IPS-20b (cell line): ENCODE measurements around the gene TMEM119.

Experiments used
- H3K27ac ChIP-seq: one replicate; pipeline ENCODE4 v1.5.1; 2013; ENCODE audit warnings: low read length
- H3K27me3 ChIP-seq: 2 replicates; pipeline ENCODE4 v1.6.1; 2013; ENCODE audit warnings: mild to moderate bottlenecking, low read length, inconsistent platforms; ENCODE audit not compliant: insufficient read depth
- H3K36me3 ChIP-seq: 2 replicates; pipeline ENCODE4 v1.6.1; 2013; ENCODE audit warnings: low read depth, mild to moderate bottlenecking, inconsistent platforms, low read length, moderate library complexity; ENCODE audit not compliant: insufficient read depth
- H3K4me1 ChIP-seq: 2 replicates; pipeline ENCODE4 v1.6.1; 2013; ENCODE audit warnings: mild to moderate bottlenecking, control low read depth, inconsistent platforms, low read length, moderate library complexity; ENCODE audit not compliant: insufficient read depth
- H3K4me3 ChIP-seq: 2 replicates; pipeline ENCODE4 v1.5.1; 2013; ENCODE audit warnings: mild to moderate bottlenecking, low read length, inconsistent platforms
- H3K9ac ChIP-seq: 2 replicates; pipeline ENCODE4 v1.6.1; 2013; ENCODE audit warnings: low read depth, mild to moderate bottlenecking, inconsistent platforms, low read length, moderate library complexity
- H3K9me3 ChIP-seq: 2 replicates; pipeline ENCODE4 v1.6.1; 2013; ENCODE audit warnings: mild to moderate bottlenecking, low read depth, low read length, inconsistent platforms; ENCODE audit not compliant: insufficient read depth

The TMEM119 gene

DNA sequence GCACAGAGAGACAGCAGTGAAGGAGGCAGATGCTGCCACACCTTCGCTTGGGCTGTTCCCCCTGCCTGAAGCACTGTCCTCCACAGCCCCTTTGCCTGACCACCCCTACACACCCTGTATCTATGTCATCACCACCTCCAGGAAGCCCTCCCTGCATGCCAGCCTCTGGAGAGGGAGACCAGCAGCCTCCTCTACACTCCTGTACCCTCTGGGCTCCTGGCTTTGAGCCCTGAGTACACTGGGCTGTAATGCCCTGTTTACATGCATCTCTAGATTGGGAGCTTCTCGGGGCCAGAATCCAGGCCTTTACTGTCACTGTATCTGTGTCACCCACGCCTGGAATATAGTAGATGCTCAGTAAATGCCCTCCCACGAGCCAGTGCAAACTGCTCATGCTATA, 5.9 kb upstream of the TMEM119 start:
- Histone ChIP-seq H3K4me3 (no peak overlapping the region), H3K27me3 (no peaks in the 10 kb centered on the region), H3K27ac (no peak overlapping the region), H3K36me3 (no peaks in the 10 kb centered on the region), H3K9ac (no peak overlapping the region), H3K4me1 (no peaks in the 10 kb centered on the region), H3K9me3 (no peaks in the 10 kb centered on the region)

DNA sequence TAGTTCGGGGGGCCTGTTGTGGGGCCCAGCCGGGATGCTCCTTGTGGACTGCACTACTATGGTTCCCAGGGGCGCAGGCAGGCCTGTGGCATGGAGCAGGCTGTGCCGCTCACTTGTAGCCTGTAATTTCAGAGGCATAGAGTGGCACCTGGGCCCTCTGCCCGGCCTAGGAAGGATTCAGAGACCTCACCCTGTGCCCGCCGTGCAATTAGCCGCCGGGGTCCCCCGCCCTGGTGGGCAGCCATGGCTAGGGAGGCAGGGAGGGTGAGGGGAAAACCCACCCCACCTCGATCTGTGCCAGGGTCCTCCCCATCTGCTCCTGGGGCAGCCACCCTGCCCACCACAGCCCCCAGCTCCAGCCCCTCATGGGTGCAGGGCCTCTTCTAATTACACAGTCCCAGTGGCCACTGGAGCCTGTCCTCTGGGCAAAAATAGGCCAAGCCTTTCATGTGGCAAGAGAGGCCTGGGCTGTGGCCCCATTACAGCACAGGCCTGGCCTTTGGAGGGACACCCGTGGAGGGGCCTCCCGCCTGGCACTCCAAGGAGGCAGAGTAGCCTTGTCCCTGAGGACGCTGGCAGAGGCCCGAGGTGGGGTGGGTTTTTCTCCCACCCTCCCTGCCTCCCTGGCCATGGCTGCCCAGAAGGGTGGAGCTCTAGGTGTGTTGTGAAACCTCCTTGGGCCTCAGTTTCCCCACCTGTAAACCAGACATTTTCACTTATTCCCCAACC, 5.3 kb upstream of the TMEM119 start:
- H3K4me3 ChIP-seq, result no peak overlapping the region
- H3K9me3 ChIP-seq, result no peaks in the 10 kb centered on the region
- no peaks in the 10 kb centered on the region for H3K27me3 ChIP-seq
- no peak overlapping the region for H3K27ac ChIP-seq
- no peaks in the 10 kb centered on the region for H3K36me3 ChIP-seq
- H3K4me1 ChIP-seq, result no peaks in the 10 kb centered on the region
- H3K9ac ChIP-seq, result no peak overlapping the region

DNA sequence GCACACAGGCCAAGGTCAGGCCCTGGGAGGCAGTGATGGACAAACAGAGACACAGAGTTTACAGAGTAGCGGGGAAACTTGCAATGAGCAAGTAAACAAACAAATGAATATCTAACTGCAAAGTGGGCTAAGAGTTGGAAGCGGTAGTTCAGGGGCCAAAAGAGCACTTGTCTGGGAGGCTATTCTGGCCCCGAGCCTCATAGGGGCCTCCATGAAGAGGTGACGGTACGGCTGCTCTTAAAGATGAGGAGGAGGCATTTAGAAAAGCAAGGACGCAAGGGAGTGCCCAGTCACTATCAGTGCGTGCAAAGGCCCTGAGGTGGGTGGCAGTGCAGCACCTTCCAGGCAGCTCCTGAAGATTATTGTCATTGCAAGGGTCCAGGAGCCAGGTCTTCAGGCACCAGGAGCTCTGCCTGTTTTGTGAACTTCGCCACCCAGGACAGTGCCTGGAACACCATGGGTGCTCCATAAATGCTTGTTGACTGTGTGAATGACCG, 4.4 kb upstream of the TMEM119 start:
- Histone ChIP-seq H3K4me1 (no peaks in the 10 kb centered on the region), H3K9ac (no peak overlapping the region), H3K36me3 (no peaks in the 10 kb centered on the region), H3K9me3 (no peaks in the 10 kb centered on the region), H3K4me3 (no peak overlapping the region), H3K27ac (no peak overlapping the region), H3K27me3 (no peaks in the 10 kb centered on the region)

DNA sequence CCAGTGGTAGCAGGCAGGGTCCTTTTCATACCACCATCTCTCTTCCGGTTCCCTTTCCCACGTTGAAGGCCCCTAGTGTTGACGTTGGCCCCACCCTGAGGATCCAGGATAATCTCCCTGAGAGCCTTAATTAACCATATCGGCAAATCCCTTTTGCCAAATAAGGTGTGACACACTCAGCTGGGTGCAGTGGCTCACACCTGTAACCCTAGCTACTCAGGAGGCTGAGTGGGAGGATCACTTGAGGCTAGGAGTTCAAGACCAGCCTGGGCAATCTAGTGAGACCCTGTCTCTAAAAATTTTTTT, 2.8 kb upstream of the TMEM119 start:
- no peaks in the 10 kb centered on the region for H3K36me3 ChIP-seq
- no peak overlapping the region for H3K27ac ChIP-seq
- no peaks in the 10 kb centered on the region for H3K9me3 ChIP-seq
- no peak overlapping the region for H3K4me3 ChIP-seq
- no peaks in the 10 kb centered on the region for H3K4me1 ChIP-seq
- H3K27me3 ChIP-seq, result no peaks in the 10 kb centered on the region
- no peak overlapping the region for H3K9ac ChIP-seq

DNA sequence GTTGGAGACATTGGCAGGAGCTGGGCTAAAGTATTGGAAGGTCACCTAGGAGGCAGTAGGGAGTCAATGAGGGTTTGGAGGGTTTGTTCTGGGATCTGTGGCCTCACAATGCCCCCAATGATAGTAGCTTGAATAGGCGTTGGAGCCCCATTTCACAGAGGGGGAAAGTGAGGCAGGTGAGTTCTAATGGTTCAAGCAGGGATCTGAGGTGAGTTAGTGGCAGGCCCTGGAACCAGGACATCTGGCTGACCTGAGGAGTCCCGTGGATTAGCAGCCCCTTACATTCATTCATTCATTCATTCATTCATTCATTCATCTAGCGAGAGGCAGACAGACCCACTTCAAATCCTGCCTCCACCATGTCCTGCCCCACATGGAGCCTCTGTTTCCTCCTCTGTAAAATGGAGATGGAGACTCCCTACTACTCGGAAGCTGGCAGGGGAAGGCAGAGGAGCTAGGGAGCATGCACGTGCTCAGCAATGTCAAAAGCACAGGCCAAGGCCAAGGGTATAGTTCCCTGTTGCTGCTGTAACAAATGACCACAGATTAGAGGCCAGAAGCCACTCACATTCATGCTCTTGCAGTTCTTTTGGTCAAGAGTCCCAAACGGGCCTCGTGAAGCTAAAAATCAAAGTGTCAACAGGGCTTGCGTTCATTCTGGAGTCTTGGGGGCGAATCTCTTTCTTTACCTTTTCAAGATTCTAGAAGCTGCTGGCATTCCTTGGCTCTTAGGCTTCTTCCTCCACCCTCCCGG, 2.2 kb upstream of the TMEM119 start:
- no peaks in the 10 kb centered on the region for H3K4me1 ChIP-seq

DNA sequence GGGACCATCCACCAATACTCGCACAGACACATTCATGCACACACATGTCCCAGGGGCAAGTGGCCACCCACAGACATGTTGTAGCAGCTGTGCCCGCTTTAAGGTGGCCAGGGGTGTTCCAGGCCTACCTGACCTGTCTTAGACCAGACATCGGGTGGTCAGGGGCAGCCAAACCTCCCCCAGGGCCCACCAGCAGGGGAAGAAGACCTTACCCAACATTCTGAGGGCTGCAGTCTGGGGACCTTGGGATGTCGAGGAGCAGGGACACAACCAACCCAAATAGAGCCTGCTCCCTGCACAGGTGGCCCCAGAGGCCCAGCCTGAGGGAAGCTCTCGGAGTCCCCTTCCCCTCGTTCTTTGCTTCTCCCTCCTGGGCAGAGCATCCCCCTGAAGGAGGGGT, 1.7 kb upstream of the TMEM119 start:
- Histone ChIP-seq H3K27me3 (no peaks in the 10 kb centered on the region), H3K4me1 (no peaks in the 10 kb centered on the region), H3K36me3 (no peaks in the 10 kb centered on the region), H3K9me3 (no peaks in the 10 kb centered on the region), H3K9ac (no peak overlapping the region), H3K27ac (no peak overlapping the region), H3K4me3 (no peak overlapping the region)

More for the DNA sequence above, 2.2 kb upstream of the TMEM119 start:
- no peak overlapping the region for H3K9ac ChIP-seq
- H3K27me3 ChIP-seq, result no peaks in the 10 kb centered on the region
- H3K36me3 ChIP-seq, result no peaks in the 10 kb centered on the region
- H3K9me3 ChIP-seq, result no peaks in the 10 kb centered on the region
- no peak overlapping the region for H3K27ac ChIP-seq
- no peak overlapping the region for H3K4me3 ChIP-seq

DNA sequence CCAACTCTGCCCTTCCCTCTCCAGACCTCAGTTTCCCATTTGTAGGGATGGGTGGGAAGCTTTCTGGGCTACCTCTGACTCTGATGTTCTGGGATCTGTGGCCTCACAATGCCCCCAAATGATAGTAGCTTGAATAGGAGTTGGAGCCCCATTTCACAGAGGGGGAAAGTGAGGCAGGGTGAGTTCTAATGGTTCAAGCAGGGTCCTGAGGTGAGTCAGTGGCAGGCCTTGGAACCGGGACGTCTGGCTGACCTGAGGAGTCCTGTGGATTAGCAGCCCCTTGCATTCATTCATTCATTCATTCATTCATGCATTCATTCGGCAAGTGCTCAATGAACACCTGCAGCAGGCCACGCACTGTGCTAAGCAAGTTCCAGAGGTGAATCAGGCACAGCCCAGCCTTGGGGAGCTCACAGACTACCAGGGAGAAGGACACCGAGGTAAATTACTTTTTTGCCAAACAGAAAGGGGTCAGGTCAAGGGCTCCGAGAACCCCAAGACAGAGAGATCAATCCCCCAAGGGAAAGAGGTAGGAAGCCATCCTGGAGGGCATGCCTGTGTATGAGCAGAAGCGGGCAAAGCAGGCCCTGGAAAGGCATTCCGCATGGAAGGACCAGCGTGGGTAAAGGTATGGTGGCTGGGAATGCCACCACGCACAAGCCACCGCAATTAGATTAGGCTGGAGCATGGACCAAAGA, 818 bp upstream of the TMEM119 start:
- Histone ChIP-seq H3K9me3 (no peaks in the 10 kb centered on the region), H3K27ac (no peak overlapping the region), H3K4me3 (no peak overlapping the region), H3K9ac (no peak overlapping the region), H3K36me3 (no peaks in the 10 kb centered on the region), H3K4me1 (no peaks in the 10 kb centered on the region), H3K27me3 (no peaks in the 10 kb centered on the region)

DNA sequence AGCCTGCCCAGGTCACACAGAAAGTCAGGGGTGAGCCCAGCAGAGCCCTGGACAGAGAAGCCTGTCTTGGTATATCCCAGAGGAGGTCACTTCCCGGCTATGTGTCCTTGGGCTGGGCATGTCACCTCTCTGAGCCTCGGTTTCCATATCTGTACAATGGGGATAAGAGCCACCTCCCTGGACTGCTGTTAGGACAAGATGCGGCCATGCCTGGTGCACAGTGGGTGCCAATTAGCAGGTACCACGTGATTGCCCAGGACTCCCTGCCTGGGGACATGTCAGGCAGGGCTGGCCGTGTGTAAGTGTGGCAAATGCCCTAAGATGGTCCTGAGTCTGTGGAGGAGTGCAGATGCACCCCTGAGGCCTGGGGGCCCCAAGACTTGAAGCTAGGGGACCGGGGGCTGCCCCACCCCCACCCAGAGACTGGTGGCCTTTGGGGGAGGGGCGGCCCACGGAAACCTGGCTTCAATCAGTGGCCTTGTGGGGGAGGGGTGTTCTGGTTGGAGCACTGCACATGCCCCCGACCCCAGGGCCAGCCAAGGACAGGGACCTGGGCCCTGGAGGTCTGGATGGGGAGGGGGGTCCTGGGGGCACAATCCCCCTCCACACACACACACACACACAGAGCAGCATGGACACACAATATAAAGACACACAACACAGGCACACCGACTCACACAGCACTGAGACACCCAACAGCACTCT, 878 bp downstream of the TMEM119 start:
- no peak overlapping the region for H3K4me3 ChIP-seq

DNA sequence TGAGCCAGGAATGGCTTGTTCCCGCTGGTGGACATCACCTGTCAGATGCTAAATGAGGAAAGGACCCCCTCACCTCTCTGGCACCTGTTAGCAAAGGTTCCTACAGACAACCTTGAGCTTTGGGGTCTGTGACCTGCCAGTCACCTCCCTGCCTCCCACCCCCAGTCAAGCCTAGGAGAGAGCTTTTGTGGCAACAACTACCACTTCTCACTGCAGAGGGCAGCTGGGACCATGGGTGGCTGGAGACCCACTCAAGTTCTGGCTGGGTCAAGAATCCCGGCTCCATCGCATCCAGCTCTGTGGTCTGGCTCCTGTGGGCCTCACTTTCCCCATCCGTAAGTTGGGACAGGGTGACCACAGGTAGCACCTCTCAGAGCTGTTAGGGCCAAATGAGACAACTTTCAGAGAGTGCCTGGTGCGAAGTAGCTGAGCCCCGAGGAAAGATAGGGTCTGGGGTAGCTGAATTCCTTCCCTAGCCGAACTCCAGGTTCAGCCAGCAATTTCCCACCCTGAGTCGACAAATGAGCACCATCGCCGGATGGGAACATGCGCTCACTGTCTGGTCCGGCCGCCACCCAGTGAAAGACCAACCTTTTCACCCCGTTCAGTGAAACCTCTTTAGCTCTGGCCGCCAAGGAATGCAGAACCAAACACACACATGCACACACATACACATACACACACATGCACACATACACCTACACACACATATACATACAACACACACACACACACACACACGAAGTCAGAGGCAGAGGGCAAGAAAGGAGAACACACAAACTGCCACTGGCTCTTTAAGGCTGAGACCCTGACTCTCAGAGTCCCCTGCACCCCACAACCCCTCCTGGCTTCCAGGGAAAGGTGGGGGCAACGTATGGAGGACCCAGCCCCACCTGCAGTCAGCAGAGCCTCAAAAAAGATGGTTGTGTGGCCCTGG, 1.9 kb downstream of the TMEM119 start:
- Histone ChIP-seq H3K27ac (no peak overlapping the region), H3K9ac (no peak overlapping the region), H3K36me3 (no peaks in the 10 kb centered on the region), H3K4me1 (no peaks in the 10 kb centered on the region), H3K27me3 (no peaks in the 10 kb centered on the region), H3K4me3 (no peak overlapping the region), H3K9me3 (no peaks in the 10 kb centered on the region)

More for the DNA sequence above, 878 bp downstream of the TMEM119 start:
- Histone ChIP-seq H3K27me3 (no peaks in the 10 kb centered on the region), H3K27ac (no peak overlapping the region), H3K36me3 (no peaks in the 10 kb centered on the region), H3K4me1 (no peaks in the 10 kb centered on the region), H3K9ac (no peak overlapping the region), H3K9me3 (no peaks in the 10 kb centered on the region)

DNA sequence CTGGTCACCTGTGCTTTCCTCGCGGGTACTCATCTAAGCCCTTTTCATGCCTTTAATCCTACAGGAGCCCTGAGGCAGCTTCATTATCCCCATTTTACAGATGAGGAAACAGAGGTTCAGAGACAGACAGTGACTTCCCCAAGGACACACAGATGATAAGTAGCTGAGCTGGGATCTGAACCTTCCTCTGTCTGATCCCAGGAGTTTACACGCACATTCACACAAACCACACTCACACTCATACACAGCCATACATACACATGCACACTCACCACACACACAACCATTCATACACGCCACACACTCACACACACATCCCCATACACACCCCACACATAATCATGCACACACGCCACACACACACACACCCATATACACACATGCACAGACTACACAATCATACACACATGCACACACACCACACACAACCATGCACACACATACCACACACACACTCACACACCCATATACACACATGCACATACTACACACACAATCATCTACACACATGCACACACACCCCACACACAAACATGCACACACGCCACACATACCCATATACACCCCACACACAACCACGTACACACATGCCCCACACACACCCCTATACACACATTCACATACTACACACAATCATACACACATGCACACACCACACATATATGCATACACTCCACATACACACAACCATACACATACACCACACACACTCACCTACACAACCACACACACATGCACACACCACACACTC, 2.7 kb downstream of the TMEM119 start:
- H3K9me3 ChIP-seq, result no peaks in the 10 kb centered on the region
- H3K27me3 ChIP-seq, result no peaks in the 10 kb centered on the region
- no peak overlapping the region for H3K27ac ChIP-seq
- no peak overlapping the region for H3K9ac ChIP-seq
- H3K36me3 ChIP-seq, result no peaks in the 10 kb centered on the region
- H3K4me3 ChIP-seq, result no peak overlapping the region
- no peaks in the 10 kb centered on the region for H3K4me1 ChIP-seq
